PFSK-1 (cell line): ENCODE results near the gene GTF2F2.

Experiments
- FOXP2 ChIP-seq: optimal IDR thresholded peaks from 2 replicates; pipeline ENCODE3; 2011; ENCODE audit warnings: borderline replicate concordance, control low read depth, inconsistent platforms; ENCODE audit not compliant: insufficient read depth; ENCODE audit errors: extremely low read length, extremely low read depth
- POLR2AphosphoS5 ChIP-seq: IDR thresholded peaks from 2 replicates; pipeline ENCODE4 v1.6.1; 2012; ENCODE audit warnings: low read depth, mild to moderate bottlenecking, control low read depth, low read length, moderate library complexity
- REST ChIP-seq, 2 experiments: IDR thresholded peaks; 2 replicates each; pipeline versions ENCODE4 v1.6.1 to v1.8.0; 2011 to 2012; ENCODE audit warnings: low read depth in 2 of 2, low read length in 2 of 2, control low read depth in 1 of 2, inconsistent platforms in 1 of 2, mild to moderate bottlenecking in 1 of 2, moderate library complexity in 1 of 2; ENCODE audit not compliant: insufficient read depth in 1 of 2
- SIN3A ChIP-seq: IDR thresholded peaks from 2 replicates; pipeline ENCODE4 v1.6.1; 2012; ENCODE audit warnings: mild to moderate bottlenecking, low read length, moderate library complexity, borderline replicate concordance; ENCODE audit not compliant: insufficient read depth
- TAF1 ChIP-seq: IDR thresholded peaks from 2 replicates; pipeline ENCODE4 v1.6.1; 2012; ENCODE audit warnings: low read length, control low read depth, borderline replicate concordance; ENCODE audit not compliant: insufficient read depth

- TF ChIP-seq REST (IDR thresholded peaks at IDR 0.05; ENCODE audit: insufficient read depth in 1 of 2, low read depth in 2 of 2, low read length in 2 of 2) (no peak), SIN3A (no peak), FOXP2 (no peak), POLR2AphosphoS5 (no peak), TAF1 (no peak)
Observed at GRCh38 chr13:45231305-45231704, 111.0 kb downstream of the GTF2F2 start.
